Caco-2 (cell line): Measurements from ENCODE around the gene GRAPL. TPM values are rescaled to one million over a fixed set of nuclear protein-coding genes. Genes with fewer than 3 reads are reported as not detected.
"Not testable (repeated sequence)": the region's sequence is repeated elsewhere in the genome, so short reads cannot be mapped to it uniquely, and the experiment has no call there.

Experiments used
- BruUV-seq: library from RNA; stranded (reverse); fragments of 400-500 nt; replicated peaks from 2 replicates; lab custom pipeline; 2021; lab: Mats Ljungman, UMichigan
- CTCF ChIA-PET: fragments of 300-600 bp; sonication (Branson Sonifier 250); formaldehyde crosslinking; loops from one replicate; lab custom pipeline; 2022; ENCODE audit warnings: antibody characterized with exemption; lab: Charles Lee
- POLR2A ChIA-PET: fragments of 300-600 bp; sonication (Branson Sonifier 250); formaldehyde crosslinking; loops from one replicate; lab custom pipeline; 2022; ENCODE audit warnings: antibody characterized with exemption; lab: Charles Lee
- DNase-seq, 2 experiments: peaks; one replicate each; pipeline versions ENCODE4 v3.0.0 to v3.0.0-alpha.2; 2020 to 2022
- H3K27me3 ChIP-seq: replicated peaks from 2 replicates; pipeline ENCODE4 v1.6.0; 2011; ENCODE audit warnings: low read length; ENCODE audit not compliant: control insufficient read depth, insufficient read depth
- H3K36me3 ChIP-seq: 2 replicates; pipeline ENCODE4 v1.5.1; 2011; ENCODE audit warnings: low read length; ENCODE audit not compliant: control insufficient read depth, insufficient read depth
- H3K4me1 ChIP-seq: fragments of 250-450 bp; sonication (Bioruptor Pico); 2 replicates; pipeline ENCODE4 v1.5.1; 2020; ENCODE audit warnings: mild to moderate bottlenecking
- H3K4me3 ChIP-seq: 2 replicates; pipeline ENCODE4 v1.5.1; 2011; ENCODE audit warnings: low read depth, mild to moderate bottlenecking, control low read depth, low read length
- H3K9me3 ChIP-seq: fragments of 250-450 bp; sonication (Bioruptor Pico); 2 replicates; pipeline ENCODE4 v1.5.1; 2020; ENCODE audit warnings: mild to moderate bottlenecking, moderate library complexity
- H3K27ac Mint-ChIP-seq: one replicate; pipeline ENCODE4 v1.8.0; 2022; ENCODE audit warnings: mixed read lengths; ENCODE audit not compliant: unreplicated experiment
- H3K27me3 Mint-ChIP-seq: one replicate; pipeline ENCODE4 v1.8.0; 2022; ENCODE audit warnings: mixed read lengths; ENCODE audit not compliant: insufficient read depth, unreplicated experiment
- H3K36me3 Mint-ChIP-seq: one replicate; pipeline ENCODE4 v1.8.0; 2022; ENCODE audit warnings: mild to moderate bottlenecking, mixed read lengths; ENCODE audit not compliant: insufficient read depth, unreplicated experiment
- H3K4me1 Mint-ChIP-seq: one replicate; pipeline ENCODE4 v1.8.0; 2022; ENCODE audit warnings: low read depth, mixed read lengths; ENCODE audit not compliant: unreplicated experiment
- H3K4me3 Mint-ChIP-seq: one replicate; pipeline ENCODE4 v1.8.0; 2022; ENCODE audit warnings: mild to moderate bottlenecking, moderate library complexity, mixed read lengths; ENCODE audit not compliant: unreplicated experiment
- H3K9me3 Mint-ChIP-seq: one replicate; pipeline ENCODE4 v1.8.0; 2022; ENCODE audit warnings: mixed read lengths; ENCODE audit not compliant: unreplicated experiment
- intact Hi-C: fragments of 100-400 bp; cut with micrococcal nuclease; formaldehyde crosslinking; loops from one replicate; pipeline ENCODE4 v1.10.0; 2022; ENCODE audit not compliant: unreplicated experiment
- total RNA-seq: library from RNA; stranded (reverse); gene quantifications from 2 replicates; pipeline ENCODE4 v1.2.3, GENCODE V29; 2022

GRAPL gene
- total RNA-seq, 1 experiment from 2014 or later: not detected

- CTCF ChIA-PET, H3K27me3 Mint-ChIP-seq, POLR2A ChIA-PET, H3K9me3 Mint-ChIP-seq, H3K4me3 ChIP-seq, H3K36me3 Mint-ChIP-seq, H3K9me3 ChIP-seq, H3K36me3 ChIP-seq, DNase-seq, H3K4me1 ChIP-seq, H3K4me1 Mint-ChIP-seq, H3K27ac Mint-ChIP-seq, BruUV-seq, intact Hi-C loops, H3K4me3 Mint-ChIP-seq, H3K27me3 ChIP-seq: not testable (repeated sequence)
Observed at GRCh38 chr17:19125289-19125688, 2.1 kb upstream of the GRAPL start.

GRCh38 chr17:19129500-19129899 is 2.1 kb downstream of the GRAPL start:
- H3K4me1 ChIP-seq, H3K36me3 ChIP-seq, H3K27me3 ChIP-seq, H3K9me3 ChIP-seq, BruUV-seq, H3K27me3 Mint-ChIP-seq, H3K4me3 Mint-ChIP-seq, H3K27ac Mint-ChIP-seq, H3K9me3 Mint-ChIP-seq, POLR2A ChIA-PET, CTCF ChIA-PET, H3K4me3 ChIP-seq, DNase-seq, intact Hi-C loops, H3K36me3 Mint-ChIP-seq, H3K4me1 Mint-ChIP-seq: not testable (repeated sequence)

GRCh38 chr17:19131108-19131507 is 3.7 kb downstream of the GRAPL start:
- H3K27me3 Mint-ChIP-seq, H3K4me1 Mint-ChIP-seq, H3K36me3 ChIP-seq, H3K27me3 ChIP-seq, H3K27ac Mint-ChIP-seq, BruUV-seq, H3K4me3 Mint-ChIP-seq, intact Hi-C loops, H3K9me3 Mint-ChIP-seq, H3K36me3 Mint-ChIP-seq, POLR2A ChIA-PET, CTCF ChIA-PET, DNase-seq, H3K9me3 ChIP-seq, H3K4me3 ChIP-seq, H3K4me1 ChIP-seq: not testable (repeated sequence)

DNA sequence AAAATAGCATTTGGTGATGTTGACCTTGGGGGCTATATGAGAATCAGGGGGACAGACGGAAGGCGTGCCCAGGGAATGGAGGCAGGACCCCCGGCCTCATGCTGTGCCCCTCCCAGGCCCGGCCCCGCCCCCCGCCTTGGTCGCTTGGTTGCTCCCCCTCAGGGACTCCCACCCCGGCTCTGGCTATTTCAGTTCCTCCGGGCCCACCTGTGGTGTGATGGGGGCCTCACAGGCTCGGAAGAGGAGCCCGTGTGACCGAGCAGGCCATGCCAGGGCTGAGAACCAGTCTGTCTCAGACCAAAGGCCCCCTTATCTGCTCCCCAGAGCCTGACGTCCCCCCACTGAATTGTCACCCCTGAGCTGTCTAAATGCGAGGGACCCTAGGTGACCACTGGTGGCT is 4.4 kb downstream of the GRAPL start:
- BruUV-seq, H3K9me3 Mint-ChIP-seq, DNase-seq, CTCF ChIA-PET, H3K4me1 Mint-ChIP-seq, H3K9me3 ChIP-seq, H3K27me3 ChIP-seq, H3K4me1 ChIP-seq, H3K27ac Mint-ChIP-seq, H3K4me3 ChIP-seq, intact Hi-C loops, POLR2A ChIA-PET, H3K4me3 Mint-ChIP-seq, H3K27me3 Mint-ChIP-seq, H3K36me3 Mint-ChIP-seq, H3K36me3 ChIP-seq: not testable (repeated sequence)

- H3K36me3 ChIP-seq, H3K36me3 Mint-ChIP-seq, H3K4me3 Mint-ChIP-seq, CTCF ChIA-PET, H3K9me3 ChIP-seq, H3K4me3 ChIP-seq, H3K9me3 Mint-ChIP-seq, BruUV-seq, H3K27me3 ChIP-seq, POLR2A ChIA-PET, H3K4me1 ChIP-seq, H3K27me3 Mint-ChIP-seq, H3K27ac Mint-ChIP-seq, DNase-seq, intact Hi-C loops, H3K4me1 Mint-ChIP-seq: not testable (repeated sequence)
Observed at GRCh38 chr17:19133793-19134192, 6.4 kb downstream of the GRAPL start.

DNA sequence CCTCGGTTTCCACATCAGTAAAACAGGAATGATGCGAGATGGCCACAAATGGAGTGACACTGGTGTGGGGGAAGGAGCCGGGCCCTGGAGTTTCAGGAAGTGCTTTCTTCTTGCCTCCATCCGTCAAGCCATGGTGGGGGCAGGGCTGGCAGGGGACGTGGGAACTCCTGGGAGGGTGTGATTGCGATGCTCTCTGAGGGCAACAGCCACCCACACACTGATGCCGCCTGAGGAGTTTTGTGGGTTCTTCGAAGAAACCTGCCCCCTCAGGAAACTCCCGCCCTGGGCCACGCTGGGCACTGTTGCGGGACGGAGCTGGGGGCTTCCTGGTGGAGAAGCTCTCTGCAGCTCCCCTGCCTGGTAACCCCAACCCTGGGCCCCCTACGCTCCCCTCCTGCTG is 8.0 kb downstream of the GRAPL start:
- H3K9me3 Mint-ChIP-seq, H3K36me3 Mint-ChIP-seq, BruUV-seq, intact Hi-C loops, DNase-seq, H3K27ac Mint-ChIP-seq, H3K4me3 ChIP-seq, H3K4me1 ChIP-seq, H3K4me1 Mint-ChIP-seq, CTCF ChIA-PET, H3K36me3 ChIP-seq, H3K27me3 Mint-ChIP-seq, H3K4me3 Mint-ChIP-seq, POLR2A ChIA-PET, H3K9me3 ChIP-seq, H3K27me3 ChIP-seq: not testable (repeated sequence)

- H3K36me3 Mint-ChIP-seq, POLR2A ChIA-PET, H3K9me3 Mint-ChIP-seq, H3K27ac Mint-ChIP-seq, BruUV-seq, H3K4me3 ChIP-seq, H3K4me3 Mint-ChIP-seq, H3K36me3 ChIP-seq, CTCF ChIA-PET, H3K9me3 ChIP-seq, H3K4me1 Mint-ChIP-seq, DNase-seq, intact Hi-C loops, H3K4me1 ChIP-seq, H3K27me3 Mint-ChIP-seq, H3K27me3 ChIP-seq: not testable (repeated sequence)
Observed at GRCh38 chr17:19136138-19136537, 8.7 kb downstream of the GRAPL start.
